Activated CD8-positive, alpha-beta memory T cell treated with anti-CD3 and anti-CD28 coated beads for 36 hours (primary cell): ENCODE measurements around the gene OR2Z1. TPM values are rescaled to one million over a fixed set of nuclear protein-coding genes. Genes with fewer than 3 reads are reported as not detected.
"Not testable (repeated sequence)": the region's sequence is repeated elsewhere in the genome, so short reads cannot be mapped to it uniquely, and the experiment has no call there.

Source experiments
- CTCF ChIA-PET: fragments of 350-600 bp; sonication (Branson Sonifier 250); formaldehyde crosslinking; loops from one replicate; lab custom pipeline; 2021; ENCODE audit warnings: antibody characterized with exemption; lab: Charles Lee
- POLR2A ChIA-PET: fragments of 350-600 bp; sonication (Branson Sonifier 250); formaldehyde crosslinking; loops from one replicate; lab custom pipeline; 2021; ENCODE audit warnings: antibody characterized with exemption; lab: Charles Lee
- total RNA-seq, 2 experiments: library from RNA; stranded (reverse); gene quantifications; one replicate each; pipeline ENCODE4 v1.2.3, GENCODE V29; 2021

The OR2Z1 gene
- total RNA-seq, 2 experiments from 2014 or later, result not detected

DNA sequence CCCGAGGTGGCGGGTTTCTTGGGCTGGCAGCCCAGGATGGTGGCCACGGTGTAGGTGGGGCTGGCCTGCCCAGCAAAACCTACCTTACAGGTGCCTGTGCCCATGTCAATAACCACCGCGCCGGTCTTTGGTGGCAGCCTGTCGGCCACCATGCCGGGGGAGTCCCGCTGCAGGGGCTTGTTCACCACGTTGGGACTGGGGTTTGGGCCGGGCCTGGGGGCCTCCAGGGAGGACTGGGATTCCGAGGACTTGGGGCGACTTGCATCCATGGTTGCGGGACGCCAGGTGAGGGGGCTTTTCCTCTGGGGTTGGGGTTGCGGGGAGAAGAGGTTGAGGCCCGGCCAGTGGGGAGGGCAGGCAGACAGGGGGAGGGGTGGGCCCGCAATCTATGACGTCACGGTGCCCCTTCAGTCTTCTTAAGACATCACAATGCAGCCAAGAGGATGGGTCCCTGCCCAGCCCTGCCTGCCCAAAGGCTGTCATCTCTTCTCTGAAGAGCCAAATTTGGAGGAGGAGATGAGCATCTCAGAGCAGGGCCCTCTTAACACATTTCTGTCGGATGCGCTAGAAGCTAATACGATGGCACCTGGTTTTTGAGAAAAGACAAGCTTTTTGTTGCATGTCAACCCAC is 22.9 kb upstream of the OR2Z1 start, which contains the start of gene ACTL9:
Gene ACTL9, minus strand, starts transcription at position 363 of the 631 bp plus-strand sequence. Its CDS starts 94 bp downstream, at position 269.
- CTCF ChIA-PET, result interaction anchor here (0.9 to 1.0 kb wide), 2 partner anchors 44 to 119 kb away, joined by 3 read pairs; no protein-coding TSS in a partner anchor
- POLR2A ChIA-PET, result no interaction called here

DNA sequence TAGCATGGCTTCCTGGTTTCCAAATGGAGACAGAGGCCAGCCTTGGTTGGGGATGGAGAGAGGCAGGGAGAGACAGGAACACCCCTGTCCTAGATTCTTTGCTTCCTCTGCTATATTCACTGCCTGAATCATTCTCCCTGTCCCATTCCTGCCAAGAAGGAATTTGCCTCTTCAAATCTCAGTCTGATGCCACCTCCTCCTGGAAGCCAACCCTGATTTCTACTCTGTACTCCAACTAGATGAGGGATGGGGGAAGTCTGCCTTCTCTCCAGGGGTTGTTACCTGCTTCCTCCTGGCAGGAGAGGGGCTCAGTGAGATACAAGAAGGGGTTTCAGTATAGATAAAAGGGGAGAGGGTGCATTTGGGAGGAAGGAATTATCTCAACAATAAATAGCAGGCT is 21.5 kb upstream of the OR2Z1 start:
- CTCF ChIA-PET, result interaction anchor here (0.9 to 1.0 kb wide), 2 partner anchors 46 to 84 kb away, joined by 3 read pairs; no protein-coding TSS in a partner anchor
- POLR2A ChIA-PET, result no interaction called here

DNA sequence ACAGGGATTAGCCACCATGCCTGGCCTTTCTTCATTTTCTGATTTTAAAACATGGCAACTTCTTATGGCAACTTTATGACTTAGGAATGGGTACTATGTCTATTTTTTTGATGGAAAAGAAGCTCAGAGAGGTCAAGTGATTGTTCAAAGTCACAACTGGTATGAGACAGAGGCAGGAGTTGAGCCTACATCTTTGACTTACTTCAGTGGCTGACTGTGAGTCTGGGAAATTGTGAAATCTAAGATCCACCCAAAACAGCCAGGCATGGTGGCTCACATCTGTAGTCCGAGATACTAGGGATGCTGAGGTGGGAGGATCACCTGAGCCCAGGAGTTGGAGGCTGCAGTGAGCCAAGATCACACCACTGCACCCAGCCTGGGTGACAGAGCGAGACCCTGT is 20.5 kb upstream of the OR2Z1 start:
- CTCF ChIA-PET, result interaction anchor here (1.1 kb wide), 1 partner anchor 47 kb away, joined by 4 read pairs; no protein-coding TSS in a partner anchor

DNA sequence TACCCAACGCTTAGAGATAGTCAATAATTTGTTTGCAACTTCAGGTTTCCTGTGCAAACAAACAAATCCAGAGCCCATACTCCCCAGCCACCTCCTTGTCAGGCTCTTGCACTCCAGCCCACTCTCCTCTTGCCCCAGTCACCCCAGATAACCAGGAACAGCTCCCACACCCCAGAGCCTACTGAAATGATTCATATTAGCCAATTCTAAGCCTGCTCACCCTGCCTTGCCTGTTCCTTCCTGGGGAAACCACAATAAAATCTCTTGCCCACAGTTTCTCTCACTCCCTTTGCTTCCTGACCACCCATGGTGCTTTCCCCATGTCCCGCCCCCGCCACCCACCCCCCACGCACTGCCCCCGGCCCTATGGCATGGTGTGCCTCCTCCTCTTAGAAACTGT is 19.1 kb upstream of the OR2Z1 start:
- POLR2A ChIA-PET, result no interaction called here
- CTCF ChIA-PET, result no interaction called here

More for the DNA sequence above, 20.5 kb upstream of the OR2Z1 start:
- POLR2A ChIA-PET, result no interaction called here

DNA sequence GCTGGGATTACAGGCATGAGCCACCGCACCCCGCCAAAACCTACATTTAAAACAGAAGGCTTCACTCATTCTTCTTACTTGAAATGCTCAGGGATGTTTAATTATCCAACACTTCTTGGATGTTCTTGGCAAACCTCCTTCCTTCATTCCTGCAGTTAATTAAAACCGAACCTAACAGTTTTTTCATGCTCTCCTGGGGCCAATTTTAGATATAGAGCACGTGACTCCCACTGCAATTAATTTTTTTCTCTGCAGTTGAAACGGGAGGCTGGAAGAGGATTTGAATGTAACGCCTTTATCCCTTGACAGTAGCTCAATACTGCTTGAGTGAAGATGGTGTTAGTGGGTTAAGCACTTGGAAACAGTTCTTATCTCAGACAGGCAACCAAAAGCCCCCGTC is 18.2 kb upstream of the OR2Z1 start:
- CTCF ChIA-PET, result no interaction called here
- POLR2A ChIA-PET, result no interaction called here

DNA sequence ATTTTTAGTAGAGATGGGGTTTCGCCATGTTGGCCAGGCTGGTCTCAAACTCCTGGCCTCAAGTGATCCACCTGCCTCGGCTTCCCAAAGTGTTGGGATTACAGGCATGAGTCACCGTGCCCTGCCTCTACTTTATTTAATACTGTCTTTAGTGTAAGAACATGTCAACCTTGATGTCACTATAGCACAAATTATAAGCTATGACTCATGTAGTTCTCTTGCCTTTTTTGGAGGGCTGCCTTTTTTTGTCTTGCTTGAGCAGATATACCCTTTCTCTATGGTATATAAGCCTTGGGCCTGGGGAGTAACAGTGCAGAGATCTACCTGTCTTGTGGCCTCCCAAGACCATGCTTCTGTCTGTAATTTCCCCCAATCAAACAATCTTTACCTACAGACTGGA is 16.1 kb upstream of the OR2Z1 start:
- CTCF ChIA-PET, result not testable (repeated sequence)
- POLR2A ChIA-PET, result interaction anchor here (0.8 kb wide), 1 partner anchor 24 kb away, joined by 3 read pairs; no protein-coding TSS in a partner anchor

DNA sequence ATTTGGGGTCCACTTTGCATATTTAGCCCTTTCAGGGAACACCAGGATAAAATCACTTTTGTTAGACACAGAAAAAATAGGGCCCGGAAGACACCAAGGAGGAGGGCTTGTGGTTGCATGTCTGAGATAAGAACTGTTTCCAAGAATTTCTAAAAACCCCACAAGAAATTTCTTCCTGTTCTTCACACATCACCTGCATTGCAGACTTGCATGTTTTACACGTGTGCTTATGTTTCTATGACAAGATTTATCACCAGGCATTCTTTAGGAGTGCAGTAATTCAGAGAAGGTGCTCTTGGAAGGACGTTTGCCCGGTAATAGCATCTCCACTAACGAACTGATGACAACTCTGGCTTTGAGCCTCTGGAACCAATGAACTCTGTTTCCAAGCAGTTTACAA is 15.7 kb upstream of the OR2Z1 start:
- ChIA-PET POLR2A (no interaction called here), CTCF (no interaction called here)

DNA sequence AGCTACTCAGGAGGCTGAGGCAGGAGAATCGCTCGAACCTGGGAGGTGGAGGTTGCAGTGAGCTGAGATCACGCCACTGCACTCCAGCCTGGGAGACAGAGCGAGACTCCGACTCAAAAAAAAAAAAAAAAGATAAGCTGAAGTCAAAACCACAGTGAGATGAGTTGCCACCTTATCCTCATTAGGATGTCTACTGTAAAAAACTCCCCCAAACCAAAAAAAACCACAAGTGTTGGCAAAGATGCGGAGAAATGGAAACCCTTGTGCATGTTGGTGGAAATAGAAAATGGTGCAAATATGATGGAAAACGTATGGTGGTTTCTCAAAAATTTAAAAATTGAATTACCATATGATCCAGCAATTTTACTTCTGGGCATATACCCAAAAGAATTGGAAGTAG is 11.1 kb upstream of the OR2Z1 start:
- POLR2A ChIA-PET, result interaction anchor here (0.5 kb wide), 1 partner anchor 70 kb away, joined by 5 read pairs; no protein-coding TSS in a partner anchor
- CTCF ChIA-PET, result not testable (repeated sequence)

DNA sequence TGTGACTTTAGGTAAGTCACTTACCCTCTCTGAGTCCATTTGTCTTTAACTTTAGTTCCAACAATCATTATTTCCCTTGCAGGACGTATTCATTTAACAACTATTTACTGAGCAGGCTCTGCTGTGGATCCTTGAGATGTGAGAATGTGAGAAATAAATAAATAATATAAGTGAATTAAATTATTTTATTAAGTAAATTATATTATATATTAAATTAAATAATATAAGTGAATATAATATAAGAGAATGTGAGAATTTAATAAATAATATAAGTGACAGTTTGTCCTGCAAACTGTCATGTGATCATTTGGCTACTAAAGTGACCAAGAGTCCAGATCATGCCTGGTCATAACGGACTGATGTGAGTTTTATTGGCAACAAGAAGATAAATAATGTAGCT is 598 bp downstream of the OR2Z1 start:
- ChIA-PET POLR2A (no interaction called here), CTCF (interaction anchor here (0.6 kb wide), 1 partner anchor 20 kb away, joined by 3 read pairs; no protein-coding TSS in a partner anchor)

DNA sequence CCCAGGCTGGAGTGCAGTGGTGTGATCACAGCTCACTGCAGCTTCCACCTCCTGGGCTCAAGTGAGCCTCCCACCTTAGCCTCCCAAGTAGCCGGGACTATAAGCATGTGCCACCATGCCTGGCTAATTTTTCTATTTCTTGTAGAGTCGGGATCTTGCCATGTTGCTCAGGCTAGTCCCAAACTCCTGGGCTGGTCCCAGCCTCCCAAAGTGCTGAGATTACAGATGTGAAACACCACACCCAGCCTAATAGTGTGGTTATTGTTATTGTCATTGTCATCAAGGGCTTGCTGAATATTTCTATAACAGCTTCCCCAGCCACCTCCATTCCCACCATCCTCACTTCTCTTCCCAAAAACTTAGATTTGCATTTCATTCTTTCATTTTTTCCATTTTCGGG is 2.8 kb downstream of the OR2Z1 start:
- CTCF ChIA-PET, result no interaction called here
- POLR2A ChIA-PET, result no interaction called here

DNA sequence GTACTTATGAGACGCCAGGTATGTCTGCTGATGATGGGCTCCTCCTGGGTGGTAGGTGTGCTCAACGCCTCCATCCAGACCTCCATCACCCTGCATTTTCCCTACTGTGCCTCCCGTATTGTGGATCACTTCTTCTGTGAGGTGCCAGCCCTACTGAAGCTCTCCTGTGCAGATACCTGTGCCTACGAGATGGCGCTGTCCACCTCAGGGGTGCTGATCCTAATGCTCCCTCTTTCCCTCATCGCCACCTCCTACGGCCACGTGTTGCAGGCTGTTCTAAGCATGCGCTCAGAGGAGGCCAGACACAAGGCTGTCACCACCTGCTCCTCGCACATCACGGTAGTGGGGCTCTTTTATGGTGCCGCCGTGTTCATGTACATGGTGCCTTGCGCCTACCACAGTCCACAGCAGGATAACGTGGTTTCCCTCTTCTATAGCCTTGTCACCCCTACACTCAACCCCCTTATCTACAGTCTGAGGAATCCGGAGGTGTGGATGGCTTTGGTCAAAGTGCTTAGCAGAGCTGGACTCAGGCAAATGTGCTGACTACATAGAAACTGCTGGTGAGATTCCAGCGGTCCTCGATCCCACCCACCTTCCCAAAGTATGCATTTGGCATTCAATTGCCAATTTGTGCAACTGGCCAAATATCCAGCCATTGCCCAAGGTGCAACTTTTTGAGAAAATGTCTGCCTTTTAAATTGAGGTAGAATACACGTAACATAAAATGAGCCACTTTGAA is 10.2 kb downstream of the OR2Z1 start:
- ChIA-PET CTCF (no interaction called here), POLR2A (no interaction called here)

DNA sequence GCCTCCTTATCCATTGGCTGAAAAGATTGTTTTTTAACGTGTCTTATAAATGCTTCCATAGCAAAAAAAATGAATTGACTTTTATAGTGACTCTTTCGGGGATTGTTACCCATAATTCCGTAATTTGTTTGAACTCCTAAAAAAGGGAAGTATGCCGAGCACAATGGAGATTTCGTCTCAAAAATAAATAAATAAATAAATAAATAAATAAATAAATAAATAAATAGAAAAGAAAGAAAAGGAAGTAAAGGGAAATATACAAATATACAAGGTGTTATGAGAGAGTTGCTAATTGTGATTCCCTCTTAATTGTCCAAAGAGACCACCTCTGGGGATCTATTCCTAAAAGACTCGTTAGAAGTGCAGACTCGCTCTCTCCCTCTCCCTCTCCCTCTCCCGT is 16.9 kb downstream of the OR2Z1 start:
- CTCF ChIA-PET, result no interaction called here

DNA sequence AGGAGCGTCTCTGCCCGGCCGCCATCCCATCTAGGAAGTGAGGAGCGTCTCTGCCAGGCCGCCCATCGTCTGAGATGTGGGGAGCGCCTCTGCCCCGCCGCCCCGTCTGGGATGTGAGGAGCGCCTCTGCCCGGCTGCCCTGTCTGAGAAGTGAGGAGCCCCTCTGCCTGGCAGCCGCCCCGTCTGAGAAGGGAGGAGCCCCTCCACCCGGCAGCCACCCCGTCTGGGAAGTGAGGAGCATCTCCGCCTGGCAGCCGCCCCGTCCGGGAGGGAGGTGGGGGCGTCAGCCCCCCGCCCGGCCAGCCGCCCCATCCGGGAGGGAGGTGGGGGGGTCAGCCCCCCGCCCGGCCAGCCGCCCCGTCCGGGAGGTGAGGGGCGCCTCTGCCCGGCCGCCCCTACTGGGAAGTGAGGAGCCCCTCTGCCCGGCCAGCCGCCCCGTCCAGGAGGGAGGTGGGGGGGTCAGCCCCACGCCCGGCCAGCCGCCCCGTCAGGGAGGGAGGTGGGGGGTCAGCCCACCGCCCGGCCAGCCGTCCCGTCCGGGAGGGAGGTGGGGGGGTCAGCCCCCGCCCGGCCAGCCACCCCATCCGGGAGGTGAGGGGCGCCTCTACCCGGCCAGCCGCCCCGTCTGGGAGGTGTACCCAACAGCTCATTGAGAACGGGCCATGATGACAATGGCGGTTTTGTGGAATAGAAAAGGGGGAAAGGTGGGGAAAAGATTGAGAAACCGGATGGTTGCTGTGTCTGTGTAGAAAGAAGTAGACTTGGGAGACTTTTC is 18.0 kb downstream of the OR2Z1 start:
- CTCF ChIA-PET, POLR2A ChIA-PET: not testable (repeated sequence)

More for the DNA sequence above, 16.9 kb downstream of the OR2Z1 start:
- POLR2A ChIA-PET, result no interaction called here

DNA sequence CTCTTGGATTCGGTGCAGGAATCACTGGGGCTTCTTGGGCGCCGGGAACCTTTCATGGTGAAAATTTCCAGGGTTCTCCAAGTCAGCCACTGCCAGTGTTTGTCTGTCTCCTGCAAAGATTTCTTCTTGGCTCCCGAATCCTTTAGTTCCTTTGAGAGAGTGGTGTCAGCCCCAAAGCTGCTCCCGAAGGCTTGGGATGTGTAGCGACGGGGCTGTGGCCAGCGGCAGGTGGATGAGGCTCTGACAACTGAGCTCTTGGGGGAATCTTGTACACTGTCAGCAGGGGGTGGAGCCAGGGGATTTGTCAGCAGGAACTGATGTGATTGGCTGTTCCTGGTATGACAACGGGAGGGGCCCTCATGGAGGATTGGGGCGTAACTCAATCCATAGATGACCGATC is 45.8 kb downstream of the OR2Z1 start:
- CTCF ChIA-PET, POLR2A ChIA-PET: not testable (repeated sequence)

DNA sequence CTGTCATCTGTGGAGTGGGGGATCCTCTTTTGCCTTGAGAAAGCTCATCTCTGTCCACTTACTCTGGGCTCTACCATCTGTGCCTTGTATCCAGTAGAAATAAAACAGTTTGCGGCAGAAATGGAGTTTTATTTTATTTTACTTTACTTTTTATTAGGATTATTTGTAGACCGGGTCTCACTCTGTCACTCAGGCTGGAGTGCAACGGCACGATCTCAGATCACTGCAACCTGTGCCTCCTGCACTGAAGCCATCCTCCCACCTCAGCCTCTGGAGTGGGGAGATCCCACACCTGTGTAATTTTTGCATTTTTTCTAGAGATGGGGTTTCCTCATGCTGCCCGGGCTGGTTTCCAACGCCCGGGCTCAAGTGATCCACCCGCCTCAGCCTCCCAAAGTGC is 47.8 kb downstream of the OR2Z1 start:
- CTCF ChIA-PET, POLR2A ChIA-PET: not testable (repeated sequence)

DNA sequence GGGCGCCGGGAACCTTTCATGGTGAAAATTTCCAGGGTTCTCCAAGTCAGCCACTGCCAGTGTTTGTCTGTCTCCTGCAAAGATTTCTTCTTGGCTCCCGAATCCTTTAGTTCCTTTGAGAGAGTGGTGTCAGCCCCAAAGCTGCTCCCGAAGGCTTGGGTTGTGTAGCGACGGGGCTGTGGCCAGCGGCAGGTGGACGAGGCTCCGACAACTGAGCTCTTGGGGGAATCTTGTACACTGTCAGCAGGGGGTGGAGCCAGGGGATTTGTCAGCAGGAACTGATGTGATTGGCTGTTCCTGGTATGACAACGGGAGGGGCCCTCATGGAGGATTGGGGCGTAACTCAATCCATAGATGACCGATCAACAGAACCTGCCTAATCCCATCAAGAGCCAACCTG is 52.2 kb downstream of the OR2Z1 start:
- POLR2A ChIA-PET, CTCF ChIA-PET: not testable (repeated sequence)
